NCI-H1417 (cell line): ENCODE data around the gene NSD2.
"Not testable (repeated sequence)": the region's sequence is repeated elsewhere in the genome, so short reads cannot be mapped to it uniquely, and the experiment has no call there.

Experiments
- DNase-seq, 3 experiments: peaks; one replicate each; lab custom pipeline; 2025; lab: John Stamatoyannopoulos, UW

NSD2 gene

GRCh38 chr4:1842339-1842895 is 28.8 kb upstream of the NSD2 start:
- DNase-seq: no peak

- no peak for DNase-seq
These were observed 28.2 kb upstream of the NSD2 start for GRCh38 chr4:1842993-1843448.

- DNase-seq: no peak
These were observed 27.3 kb upstream of the NSD2 start for GRCh38 chr4:1843852-1844251.

GRCh38 chr4:1844618-1845017 is 26.6 kb upstream of the NSD2 start:
- not testable (repeated sequence) for DNase-seq

GRCh38 chr4:1846580-1846979 is 24.6 kb upstream of the NSD2 start:
- no peak for DNase-seq

- DNase-seq: no peak
These were observed 20.9 kb upstream of the NSD2 start for GRCh38 chr4:1850276-1850675.

DNA sequence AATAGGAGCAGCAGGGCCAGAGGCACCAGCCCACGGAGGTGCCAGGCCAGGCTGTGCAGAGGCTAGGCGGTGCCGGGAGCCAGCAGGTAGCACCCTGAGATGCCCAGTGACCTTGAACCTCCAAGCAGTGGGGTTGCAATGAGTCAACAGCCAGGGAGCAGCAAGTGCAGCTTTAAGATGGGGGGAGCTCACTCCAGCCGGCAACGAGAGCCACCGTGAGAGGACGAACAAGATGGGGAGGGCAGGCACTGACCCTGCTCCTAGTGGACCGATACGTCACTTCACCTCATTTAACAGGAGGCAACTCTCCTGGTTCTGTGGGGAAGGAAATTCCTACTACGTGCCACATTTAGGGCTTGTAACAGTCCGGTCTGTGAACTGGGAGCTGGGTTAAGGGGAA is 20.0 kb upstream of the NSD2 start:
- no peak for DNase-seq

GRCh38 chr4:1851575-1852410 is 19.4 kb upstream of the NSD2 start:
- no peak for DNase-seq

- no peak for DNase-seq
These were observed 18.1 kb upstream of the NSD2 start for GRCh38 chr4:1852904-1853623.

GRCh38 chr4:1854752-1855151 is 16.4 kb upstream of the NSD2 start:
- no peak for DNase-seq

GRCh38 chr4:1855333-1856070 is 15.7 kb upstream of the NSD2 start:
- peak in 2 of 3 experiments; percentile 33 to 48 for DNase-seq

DNA sequence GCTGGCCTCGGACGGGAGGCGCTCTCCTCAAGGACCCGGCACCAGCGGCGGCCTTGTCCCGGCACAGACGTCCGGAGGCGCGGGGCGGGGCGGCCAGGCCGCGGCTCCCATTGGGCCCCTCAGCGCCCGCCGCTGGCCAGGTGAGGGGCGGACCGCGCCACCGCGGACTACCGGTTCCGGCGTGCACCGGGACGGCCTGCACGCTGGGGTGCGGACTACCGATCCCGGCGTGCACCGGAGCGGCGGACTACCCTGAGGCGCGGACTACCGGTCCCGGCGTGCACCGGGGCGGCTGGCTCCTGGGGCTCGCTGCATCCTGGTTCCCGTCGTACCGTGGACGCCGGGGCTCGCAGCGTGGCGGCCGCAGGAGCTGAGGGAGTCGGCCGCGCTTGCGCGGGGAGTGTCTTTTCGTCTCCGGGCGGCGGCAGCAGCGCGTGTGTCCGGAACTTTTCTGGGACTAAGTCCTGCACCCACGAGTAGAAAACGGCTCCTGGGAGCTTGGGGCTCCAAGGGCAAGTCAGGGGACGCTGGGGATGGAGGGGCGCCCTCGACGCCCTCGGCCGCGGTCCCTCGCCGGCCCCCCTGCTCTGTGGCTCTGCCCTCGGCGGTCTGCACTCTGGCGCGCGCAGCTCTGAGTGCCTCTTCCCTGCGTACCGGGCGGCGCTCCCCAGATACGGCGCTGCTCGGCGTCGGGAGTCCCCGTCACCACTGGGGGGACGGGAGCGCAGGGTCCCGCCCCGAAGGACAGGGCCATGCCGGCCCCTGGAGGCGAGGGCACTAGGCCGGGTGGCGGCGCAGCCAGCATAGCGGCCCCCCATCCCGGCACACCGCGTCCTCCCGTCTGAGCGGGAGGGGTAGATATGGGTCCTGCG is 14.9 kb upstream of the NSD2 start, which contains the start of gene LETM1:
Gene LETM1 (minus strand): TSS at position 86 of the 872 bp plus-strand sequence. CDS start 206 bp downstream, outside the sequence.
- DNase-seq: peak; percentile 93 to 95 (median 94)

GRCh38 chr4:1856943-1857699 is 14.1 kb upstream of the NSD2 start:
- peak in 2 of 3 experiments; percentile 55 to 61 for DNase-seq

DNA sequence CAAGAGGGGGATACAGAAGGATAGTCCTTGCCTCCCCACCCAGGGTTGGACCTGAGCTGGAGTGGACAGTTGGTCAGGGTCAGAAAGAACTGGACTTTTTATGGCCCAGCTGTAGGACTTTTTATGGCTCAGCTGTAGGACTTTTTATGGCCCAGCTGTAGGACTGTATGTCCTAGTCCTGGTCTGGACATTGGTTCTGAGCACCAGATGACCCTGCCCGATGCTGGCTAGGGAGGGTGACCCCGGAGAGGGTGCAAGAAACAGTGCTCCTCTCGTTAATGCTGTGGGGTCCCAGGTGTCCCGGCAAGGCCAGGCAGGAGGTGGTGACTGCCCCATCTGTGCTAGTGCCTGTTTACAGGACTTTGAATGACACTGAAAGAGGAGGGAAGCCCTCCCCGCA is 13.3 kb upstream of the NSD2 start:
- DNase-seq: no peak

DNA sequence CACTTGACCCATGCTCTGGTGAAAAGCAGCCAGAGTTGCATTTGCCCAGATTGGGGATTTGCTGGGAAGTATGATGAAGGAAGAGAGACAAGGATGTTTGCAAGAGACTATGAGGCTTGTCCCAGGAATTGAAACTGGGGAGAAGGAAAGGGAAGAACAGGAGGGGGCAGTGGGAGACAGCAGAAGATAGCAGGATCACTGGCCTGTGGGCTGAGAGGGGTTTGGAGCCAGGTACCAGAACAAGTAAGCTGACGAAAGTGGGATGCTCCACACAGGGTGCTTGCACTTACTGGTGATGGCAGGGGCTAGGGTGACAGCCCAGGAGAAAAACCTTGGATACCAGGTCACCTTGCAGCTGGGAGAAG is 11.8 kb upstream of the NSD2 start:
- DNase-seq: no peak

- DNase-seq: no peak
These were observed 8.9 kb upstream of the NSD2 start for GRCh38 chr4:1862055-1862911.

DNA sequence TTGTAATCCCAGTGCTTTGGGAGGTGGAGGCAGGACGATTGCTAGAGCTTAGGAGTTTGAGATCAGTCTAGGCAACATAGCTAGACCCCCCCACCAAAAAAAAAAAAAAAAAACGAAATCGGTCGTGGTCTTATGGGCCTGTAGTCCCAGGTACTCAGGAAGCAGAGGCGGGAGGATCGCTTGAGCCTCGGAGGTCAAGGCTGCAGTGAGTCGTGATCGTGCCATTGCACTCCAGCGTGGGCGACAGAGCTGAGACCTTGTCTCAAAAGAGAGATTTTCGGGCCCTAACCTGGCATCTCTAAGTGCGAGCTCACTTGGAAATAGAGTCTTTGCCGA is 8.3 kb upstream of the NSD2 start:
- DNase-seq: no peak

DNA sequence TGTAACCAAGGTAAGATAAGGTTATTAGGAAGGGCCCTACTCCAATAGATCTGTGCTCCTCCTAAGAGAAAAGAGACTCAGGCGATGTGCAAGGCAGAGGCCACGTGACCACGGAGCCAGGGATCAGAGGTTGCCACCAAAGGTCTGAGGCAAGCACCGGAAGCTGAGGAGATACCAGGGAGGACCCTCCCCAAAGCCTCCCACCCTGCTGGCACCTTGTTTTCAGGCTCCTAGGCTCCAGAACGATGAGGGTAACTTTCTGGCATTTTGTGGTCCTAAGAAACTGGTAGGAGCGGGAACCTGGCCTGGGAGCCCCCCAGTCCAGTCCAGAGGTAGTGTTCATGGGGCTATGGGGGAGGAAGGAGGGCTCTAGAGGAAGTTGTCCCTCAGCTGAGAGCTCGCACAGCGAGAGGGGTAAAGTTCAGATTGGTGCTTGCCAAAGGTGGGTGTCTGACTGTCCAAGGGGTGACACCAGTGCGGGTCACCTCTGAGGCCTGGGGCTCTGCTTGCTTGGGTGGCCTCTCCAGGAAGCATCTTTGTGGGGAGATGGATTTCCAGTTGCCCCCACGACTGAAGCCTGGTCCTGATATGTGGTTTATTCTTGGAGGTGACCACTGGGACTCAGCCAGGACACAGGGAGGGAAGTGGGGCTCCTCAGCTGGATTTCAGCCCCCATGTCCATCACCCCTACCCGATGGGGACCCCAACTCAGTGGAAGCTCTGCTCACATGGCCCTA is 7.7 kb upstream of the NSD2 start:
- no peak for DNase-seq
